GM23338 (cell line): ENCODE results near the gene ZDHHC12. TPM values are rescaled to one million over a fixed set of nuclear protein-coding genes. Genes with fewer than 3 reads are reported as not detected.
A peak's percentile ranks its signal among the peaks of the same experiment; 100 is the strongest.

Experiments used
- ATAC-seq: fragments of 200-7000 bp; cut with Tn5 transposase; 3 replicates; pipeline ENCODE4 v1.9.1; 2020
- DNase-seq: peaks from one replicate; pipeline ENCODE4 v3.0.0-alpha.2; 2015; ENCODE audit warnings: low spot score
- H2AFZ ChIP-seq: fragments of 200-600 bp; sonication (generic); 2 replicates; pipeline ENCODE4 v1.8.0; 2016; ENCODE audit warnings: antibody characterized with exemption, mild to moderate bottlenecking, moderate library complexity
- H3F3A ChIP-seq: fragments of 200-600 bp; sonication (generic); replicated peaks from 2 replicates; pipeline ENCODE4 v1.8.0; 2017; ENCODE audit warnings: antibody characterized with exemption, mixed run types, low read depth
- H3K27ac ChIP-seq: fragments of 200-600 bp; sonication (generic); 2 replicates; pipeline ENCODE4 v1.6.1; 2016; ENCODE audit warnings: low read depth
- H3K27me3 ChIP-seq: fragments of 200-600 bp; sonication (generic); 2 replicates; pipeline ENCODE4 v1.8.0; 2016; ENCODE audit warnings: mild to moderate bottlenecking, mixed run types, moderate library complexity; ENCODE audit not compliant: insufficient read depth
- H3K36me3 ChIP-seq: fragments of 200-600 bp; sonication (generic); 2 replicates; pipeline ENCODE4 v1.8.0; 2016; ENCODE audit warnings: mild to moderate bottlenecking; ENCODE audit not compliant: insufficient read depth
- H3K4me1 ChIP-seq: fragments of 200-600 bp; sonication (generic); 2 replicates; pipeline ENCODE4 v1.8.0; 2016; ENCODE audit warnings: mild to moderate bottlenecking, moderate library complexity; ENCODE audit not compliant: insufficient read depth
- H3K4me2 ChIP-seq: fragments of 200-600 bp; sonication (generic); 2 replicates; pipeline ENCODE4 v1.7.1; 2017; ENCODE audit warnings: mixed run types
- H3K4me3 ChIP-seq: fragments of 200-600 bp; sonication (generic); 2 replicates; pipeline ENCODE4 v1.6.1; 2016; ENCODE audit warnings: mixed run types
- H3K79me2 ChIP-seq: fragments of 200-600 bp; sonication (generic); replicated peaks from 2 replicates; pipeline ENCODE4 v1.8.0; 2017; ENCODE audit warnings: mild to moderate bottlenecking; ENCODE audit not compliant: insufficient read depth
- H3K9me2 ChIP-seq: fragments of 200-600 bp; sonication (generic); 2 replicates; pipeline ENCODE4 v1.8.0; 2017; ENCODE audit not compliant: insufficient read depth
- H4K20me1 ChIP-seq: fragments of 200-600 bp; sonication (generic); replicated peaks from 2 replicates; pipeline ENCODE4 v1.8.0; 2017; ENCODE audit warnings: mild to moderate bottlenecking; ENCODE audit not compliant: insufficient read depth
- H3K27ac Mint-ChIP-seq: 2 replicates; pipeline ENCODE4 v1.8.0; 2020; ENCODE audit warnings: inconsistent platforms, mild to moderate bottlenecking, moderate library complexity, mixed read lengths
- H3K27me3 Mint-ChIP-seq: 3 replicates; pipeline ENCODE4 v1.8.0; 2022; ENCODE audit warnings: low read depth, mild to moderate bottlenecking, moderate library complexity, mixed read lengths, inconsistent platforms; ENCODE audit not compliant: insufficient read depth, poor library complexity
- H3K36me3 Mint-ChIP-seq: 3 replicates; pipeline ENCODE4 v1.8.0; 2021; ENCODE audit warnings: low read depth, mild to moderate bottlenecking, inconsistent platforms, moderate library complexity, mixed read lengths
- H3K4me1 Mint-ChIP-seq: 3 replicates; pipeline ENCODE4 v1.8.0; 2020; ENCODE audit warnings: mild to moderate bottlenecking, inconsistent platforms, mixed read lengths
- H3K4me3 Mint-ChIP-seq: 3 replicates; pipeline ENCODE4 v1.8.0; 2021; ENCODE audit warnings: moderate library complexity, mild to moderate bottlenecking, inconsistent platforms, mixed read lengths
- H3K9me3 Mint-ChIP-seq: 3 replicates; pipeline ENCODE4 v1.8.0; 2020; ENCODE audit warnings: moderate library complexity, mild to moderate bottlenecking, inconsistent platforms, mixed read lengths
- ETS1 ChIP-seq: IDR thresholded peaks from 2 replicates; pipeline ENCODE4 v1.6.1; 2016; ENCODE audit warnings: antibody characterized with exemption
- EZH2 ChIP-seq: fragments of 200-600 bp; sonication (generic); IDR thresholded peaks from one replicate; pipeline ENCODE4 v1.8.0; 2017; ENCODE audit warnings: antibody characterized with exemption, mild to moderate bottlenecking, low read depth; ENCODE audit not compliant: unreplicated experiment
- NANOG ChIP-seq: IDR thresholded peaks from 2 replicates; pipeline ENCODE4 v1.6.1; 2016; ENCODE audit warnings: antibody characterized with exemption, borderline replicate concordance
- POLR2AphosphoS5 ChIP-seq: IDR thresholded peaks from 2 replicates; pipeline ENCODE4 v1.6.1; 2016; ENCODE audit warnings: antibody characterized with exemption, low read depth
- ZNF114 ChIP-seq: fragments of 250-450 bp; sonication (Bioruptor Pico); IDR thresholded peaks from 2 replicates; pipeline ENCODE4 v1.5.0; 2020; ENCODE audit warnings: mild to moderate bottlenecking, moderate library complexity
- ZNF462 ChIP-seq: fragments of 250-450 bp; sonication (Bioruptor Pico); IDR thresholded peaks from 2 replicates; pipeline ENCODE4 v1.5.0; 2020; ENCODE audit warnings: mild to moderate bottlenecking, moderate library complexity
- long read RNA-seq: library from polyadenylated mRNA; unstranded; transcript quantifications from one replicate; pipeline ENCODE4 v2.0.0, GENCODE V29; 2020; ENCODE audit not compliant: unreplicated experiment
- polyA plus RNA-seq: library from polyadenylated mRNA; unstranded; fragments of >200 nt; fragmentation: Nextera tagmentation; extraction: Ambion mirVana; gene quantifications from 2 replicates; pipeline ENCODE4 v1.2.1, GENCODE V29; 2016
- total RNA-seq: library from RNA; depleted of rRNA; stranded (reverse); fragments of >200 nt; shearing (Covaris generic); gene quantifications from 2 replicates; pipeline ENCODE4 v1.2.3, GENCODE V29; 2014; rRNA removed

Gene ZDHHC12
- 54.1 and 57.9 TPM in 2 replicates for total RNA-seq
- polyA plus RNA-seq = 47.5 and 50.3 TPM in 2 replicates
- long read RNA-seq, transcript ZDHHC12-201 (5 exons, 1,129 nt) = major isoform, 52 of 74 reads
- long read RNA-seq, partial matches to known transcripts = 3 of 74 reads
- long read RNA-seq, other reads (novel, unspliced or antisense) = 19 of 74 reads

- Mint-ChIP-seq H3K9me3 (no peaks in the 10 kb centered on the region; the same call in 2 of the 3 replicates), H3K4me1 (peaks cover 19% of the 10 kb centered on the region), H3K4me3 (peak within 1 kb of the TSS; percentile 92), H3K27me3 (peaks cover 27% of the 10 kb centered on the region), H3K36me3 (peaks cover 4% of the 10 kb centered on the region; the same call in 2 of the 3 replicates), H3K27ac (peak within 1 kb of the TSS; percentile 64)
- H3K4me2 ChIP-seq = peak within 1 kb of the TSS; percentile 97
- peaks cover 3% of the 10 kb centered on the region for H3K4me1 ChIP-seq
- no peaks in the 10 kb centered on the region for H3K27me3 ChIP-seq
- DNase-seq (peak; percentile 100), ATAC-seq (peak; percentile 89)
- no peaks in the 10 kb centered on the region for H3K36me3 ChIP-seq
- H3K4me3 ChIP-seq = peak within 1 kb of the TSS; percentile 92
- no peaks in the 10 kb centered on the region; the same call in 1 of the 2 replicates for H4K20me1 ChIP-seq
- no peaks in the 10 kb centered on the region; the same call in 1 of the 2 replicates for H3F3A ChIP-seq
- H2AFZ ChIP-seq = peak within 1 kb of the TSS; percentile 32; the same call in 1 of the 2 replicates
- H3K79me2 ChIP-seq = no peaks in the 10 kb centered on the region; the same call in 1 of the 2 replicates
- no peaks in the 10 kb centered on the region for H3K9me2 ChIP-seq
- TF ChIP-seq POLR2AphosphoS5 (peak; percentile 86), ETS1 (peak; percentile 51; the same call in 1 of the 2 replicates), NANOG (no peak)
- peak within 1 kb of the TSS; percentile 56; the same call in 1 of the 2 replicates for H3K27ac ChIP-seq
These were observed at the start of gene ZDHHC12 for GRCh38 chr9:128723866-128724743. ZDHHC12 (minus strand) TSS chr9:128724127; CDS start chr9:128724093, 34 bp downstream.

- peaks cover 26% of the 10 kb centered on the region for H3F3A ChIP-seq
- H3K4me1 Mint-ChIP-seq = peaks cover 7% of the 10 kb centered on the region
- no peak overlapping the region for H3K27ac Mint-ChIP-seq
- H3K36me3 Mint-ChIP-seq = no peaks in the 10 kb centered on the region; the same call in 1 of the 3 replicates
- no peak overlapping the region for H3K27ac ChIP-seq
- H4K20me1 ChIP-seq = no peaks in the 10 kb centered on the region
- H3K4me3 ChIP-seq = no peak overlapping the region
- H3K9me2 ChIP-seq = no peaks in the 10 kb centered on the region
- H3K4me2 ChIP-seq = peak overlapping the region; percentile 82; the same call in 1 of the 2 replicates
- peaks cover 16% of the 10 kb centered on the region for H3K79me2 ChIP-seq
- H3K27me3 ChIP-seq = no peaks in the 10 kb centered on the region
- peak overlapping the region; percentile 99; the same call in 1 of the 2 replicates for H2AFZ ChIP-seq
- peaks cover 10% of the 10 kb centered on the region for H3K27me3 Mint-ChIP-seq
- ATAC-seq (no peak), DNase-seq (no peak)
- no peaks in the 10 kb centered on the region for H3K36me3 ChIP-seq
- H3K4me1 ChIP-seq = peaks cover 9% of the 10 kb centered on the region
- H3K9me3 Mint-ChIP-seq = peaks cover 16% of the 10 kb centered on the region; the same call in 2 of the 3 replicates
- peak overlapping the region; percentile 94; the same call in 1 of the 3 replicates for H3K4me3 Mint-ChIP-seq
- TF ChIP-seq ZNF114 (CRISPR knock-in tag) = no peak
- no peak for TF ChIP-seq ZNF462 (CRISPR knock-in tag)
- TF ChIP-seq EZH2 = no peak
- TF ChIP-seq ETS1 = no peak
These were observed 49.1 kb upstream of the ZDHHC12 start for GRCh38 chr9:128773049-128773448.
